Activated naive CD4-positive, alpha-beta T cell treated with Interleukin-2 at 50 U/mL for 16 hours (primary cell): ENCODE results near the gene ZNF814.
"Not testable (repeated sequence)": the region's sequence is repeated elsewhere in the genome, so short reads cannot be mapped to it uniquely, and the experiment has no call there.

ENCODE experiments used
- DNase-seq: peaks from one replicate; pipeline ENCODE4 v3.0.0-alpha.2; 2020

Gene ZNF814

DNA sequence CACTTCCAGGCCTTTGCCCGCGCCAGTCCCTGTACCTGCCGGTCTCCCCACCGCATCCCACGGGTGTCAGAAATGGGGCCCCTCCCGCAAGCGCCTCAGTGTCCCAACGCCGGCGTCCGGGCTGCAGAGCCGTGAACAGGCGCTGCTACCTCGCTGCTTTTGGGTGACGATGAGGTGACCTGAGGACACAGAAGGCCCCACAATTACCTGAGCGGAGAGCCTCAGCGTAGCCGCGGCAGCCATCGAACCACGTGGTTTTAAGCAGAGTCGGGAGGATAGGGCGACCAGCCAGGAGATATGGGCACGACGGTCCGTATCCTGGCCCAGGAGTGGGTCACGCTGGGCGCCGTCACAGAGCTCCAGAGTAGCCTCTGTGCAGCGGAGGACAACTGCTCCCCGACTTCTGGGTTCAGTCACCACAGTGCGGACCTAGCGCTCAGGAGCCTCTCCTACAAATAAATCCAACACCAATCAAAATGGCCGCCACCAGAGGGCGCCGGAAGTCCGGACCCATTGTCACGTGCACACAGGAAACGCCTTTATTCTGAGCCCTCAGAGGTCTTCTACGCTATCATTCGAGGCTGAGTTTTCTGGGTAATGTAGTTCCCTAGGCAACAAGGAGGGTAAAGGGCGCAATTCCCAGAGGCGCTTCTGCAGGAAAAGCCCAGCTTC is at the start of gene ZNF814:
TSS of gene ZNF814 (minus strand) at position 478 of the 672 bp plus-strand sequence. CDS start at position 243, 235 bp downstream.
- DNase-seq: peak; percentile 85

DNA sequence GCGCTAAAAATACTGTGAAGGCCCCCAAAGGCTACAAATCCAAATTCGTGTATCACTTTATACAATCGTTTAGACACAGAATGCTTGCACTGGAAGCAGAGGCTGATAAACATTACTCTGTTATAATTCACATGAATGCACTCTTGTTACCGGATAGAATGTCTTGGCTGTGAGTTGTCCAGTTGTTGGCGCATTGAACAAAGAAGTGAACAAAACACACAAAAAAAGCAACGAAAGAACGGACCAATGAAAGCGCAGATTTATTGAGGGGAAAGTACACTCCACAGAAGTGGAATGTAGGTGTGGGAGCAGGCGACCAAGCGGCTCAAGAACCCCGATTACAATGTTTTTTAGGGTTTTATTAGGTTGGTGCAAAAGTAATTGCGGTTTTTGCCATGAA is 46.9 kb upstream of the ZNF814 start:
- no peak for DNase-seq

- peak; percentile 34 for DNase-seq
These were observed 46.2 kb upstream of the ZNF814 start, which contains the start of gene ZNF418 for GRCh38 chr19:57934820-57935665. TSS of gene ZNF418 (minus strand) at chr19:57935402. CDS start at chr19:57933822, 1,580 bp downstream.

DNA sequence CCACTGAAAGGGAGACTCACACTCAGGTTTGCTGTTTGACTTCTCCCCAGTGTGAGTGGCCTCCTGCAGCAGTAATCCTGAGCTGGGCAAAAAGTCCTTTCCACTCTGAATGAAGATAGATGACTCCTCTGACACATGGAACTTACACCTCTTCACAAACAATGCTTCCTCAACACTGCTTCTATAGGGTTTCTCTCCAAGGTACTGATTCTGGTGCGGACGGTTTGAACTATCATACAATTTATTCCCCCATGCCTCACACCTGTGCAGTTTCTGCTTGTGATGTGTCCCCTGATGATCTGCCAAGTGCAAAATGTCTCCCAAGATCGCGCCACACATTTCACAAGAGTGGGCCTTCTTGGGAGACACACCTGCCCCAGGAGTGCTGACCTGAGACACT is 38.8 kb upstream of the ZNF814 start:
- DNase-seq: no peak

DNA sequence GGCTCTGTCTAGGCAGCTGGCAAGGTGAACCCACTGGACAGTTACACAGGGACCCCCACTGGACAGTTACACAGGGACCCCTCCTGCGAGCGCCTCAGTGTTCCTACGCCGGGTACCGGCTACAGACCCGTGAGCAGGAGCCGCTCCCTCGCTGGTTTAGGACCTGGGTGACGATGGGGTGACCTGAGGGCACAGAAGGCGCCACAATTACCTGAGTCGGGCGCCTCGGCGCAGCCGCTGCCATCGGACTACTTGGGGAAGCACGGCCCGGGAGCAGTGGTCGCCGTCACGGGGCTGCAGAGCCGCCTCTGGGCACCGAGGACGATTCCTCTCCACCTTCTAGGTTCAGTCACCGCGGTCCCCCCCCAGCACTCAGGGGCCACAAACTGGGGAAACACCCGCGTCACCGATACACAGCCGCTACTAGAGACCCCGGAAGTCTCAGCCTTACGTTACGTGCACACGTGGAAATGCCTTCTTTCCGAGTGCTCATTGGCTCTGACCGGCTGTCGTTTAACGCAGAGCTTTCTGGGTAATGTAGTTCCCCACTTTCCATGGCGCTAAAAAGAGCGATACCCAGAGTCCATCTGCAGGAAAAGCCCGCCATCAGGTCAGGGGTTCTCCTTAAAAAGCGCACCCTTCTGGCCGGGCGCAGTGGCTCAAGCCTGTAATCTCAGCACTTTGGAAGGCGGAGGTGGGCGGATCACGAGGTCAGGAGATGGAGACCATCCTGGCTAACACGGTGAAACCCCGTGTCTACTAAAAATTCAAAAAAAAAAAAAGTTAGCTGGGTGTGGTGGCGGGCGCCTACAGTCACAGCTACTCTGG is 27.5 kb upstream of the ZNF814 start, which contains the start of gene ZNF417:
TSS of gene ZNF417 (minus strand) at position 425 of the 828 bp plus-strand sequence. CDS start at position 244, 181 bp downstream.
- DNase-seq: peak; percentile 85

DNA sequence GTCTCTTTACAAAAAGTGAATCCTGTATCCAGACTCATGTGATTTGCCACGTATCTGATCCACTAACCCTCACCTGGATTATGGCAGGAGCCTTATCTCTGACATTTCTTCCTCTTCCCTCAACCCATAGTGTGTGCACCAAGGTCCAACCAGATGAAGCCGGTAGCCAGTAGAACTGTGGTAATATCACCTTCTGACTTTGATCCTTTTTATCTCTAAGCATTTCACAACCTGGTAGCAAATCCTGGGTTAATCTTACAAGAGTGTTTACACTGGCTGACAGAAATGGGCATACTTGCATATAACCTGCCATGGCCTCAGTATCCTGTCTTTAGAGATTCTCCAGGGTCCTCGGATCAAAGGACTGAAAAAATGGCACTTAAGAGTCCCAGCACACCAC is 25.7 kb upstream of the ZNF814 start:
- DNase-seq: no peak

- no peak for DNase-seq
These were observed 18.6 kb upstream of the ZNF814 start for GRCh38 chr19:57907394-57907793.

DNA sequence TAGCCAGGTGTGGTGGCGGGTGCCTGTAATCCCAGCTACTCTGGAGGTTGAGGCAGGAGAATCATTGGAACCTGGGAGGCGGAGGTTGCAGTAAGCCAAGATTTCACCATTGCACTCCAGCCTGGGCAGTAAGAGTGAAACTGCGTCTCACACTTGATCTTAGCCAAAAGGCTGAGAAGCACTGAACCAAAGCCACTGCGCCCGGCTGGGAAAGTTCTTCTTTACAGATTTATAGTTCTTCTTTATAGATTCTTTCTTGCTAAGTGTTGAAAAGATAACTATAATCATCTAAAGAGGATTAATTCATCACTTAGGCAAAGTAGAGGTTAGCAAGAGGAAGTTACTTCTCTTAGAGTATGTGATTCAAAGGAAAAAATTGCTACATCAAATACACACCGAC is 16.4 kb upstream of the ZNF814 start:
- DNase-seq: no peak

- no peak for DNase-seq
These were observed 14.9 kb upstream of the ZNF814 start for GRCh38 chr19:57903618-57904184.

GRCh38 chr19:57900311-57900710 is 11.5 kb upstream of the ZNF814 start:
- no peak for DNase-seq

DNA sequence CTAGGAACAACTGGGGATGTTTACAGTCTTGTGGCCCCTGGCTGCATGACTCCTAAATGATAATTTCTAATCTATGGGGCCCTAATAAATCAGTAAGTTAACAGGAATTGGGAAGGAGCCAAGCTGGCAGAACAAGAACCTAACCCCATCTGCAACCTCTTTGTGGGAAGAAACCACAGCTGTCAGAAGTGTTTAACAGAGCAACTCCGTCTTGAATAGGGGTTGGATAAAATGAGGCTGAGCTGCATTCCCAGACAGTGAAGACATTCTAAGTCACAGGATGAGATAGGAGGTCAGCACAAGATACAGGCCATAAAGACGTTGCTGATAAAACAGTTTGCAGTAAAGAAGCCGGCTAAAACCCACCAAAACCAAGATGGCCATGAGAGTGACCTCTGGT is 1.9 kb upstream of the ZNF814 start:
- DNase-seq: not testable (repeated sequence)

GRCh38 chr19:57888107-57888559 is 704 bp downstream of the ZNF814 start:
- no peak for DNase-seq

- DNase-seq: no peak
These were observed 1.5 kb downstream of the ZNF814 start for GRCh38 chr19:57887195-57887941.

DNA sequence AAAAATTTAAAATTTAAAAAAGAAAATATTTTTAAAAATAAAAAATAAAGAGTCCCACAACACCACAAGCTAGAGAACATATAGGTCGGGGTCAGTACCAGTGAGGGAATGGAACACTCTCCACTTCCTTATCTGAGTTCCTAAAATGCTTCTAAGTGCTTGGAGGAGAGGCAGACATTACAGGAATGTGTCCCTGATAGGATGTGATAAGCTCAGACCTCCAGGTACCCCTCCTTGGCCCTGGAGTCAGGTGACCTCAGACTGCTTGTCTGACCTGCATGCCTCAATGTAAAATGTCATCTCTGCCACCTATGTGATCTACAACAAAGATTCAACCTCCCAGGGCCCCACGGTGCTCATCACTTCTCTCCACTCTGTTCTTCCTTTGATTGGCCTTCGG is 2.8 kb downstream of the ZNF814 start:
- DNase-seq: no peak

GRCh38 chr19:57873883-57874799 is 14.7 kb downstream of the ZNF814 start:
- DNase-seq: not testable (repeated sequence)

- DNase-seq: no peak
These were observed 16.4 kb downstream of the ZNF814 start for GRCh38 chr19:57872450-57872849.

DNA sequence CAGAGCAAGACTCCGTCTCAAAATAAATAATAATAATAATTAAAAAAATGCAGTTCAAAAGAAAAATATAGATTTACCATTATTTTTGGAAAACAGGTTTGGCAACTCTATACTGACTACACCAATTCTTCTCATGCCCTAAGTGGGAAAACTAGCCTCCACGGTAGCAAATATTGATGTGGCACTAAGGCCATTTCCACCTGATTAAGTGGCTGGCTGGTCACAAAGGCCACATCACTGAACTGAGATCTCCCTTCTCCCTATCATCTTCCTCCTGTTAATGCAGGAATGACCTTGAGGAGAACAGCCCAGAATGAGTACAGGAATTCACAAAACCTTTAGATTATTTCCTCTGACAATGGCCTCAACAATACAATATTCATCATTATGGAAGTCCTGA is 18.6 kb downstream of the ZNF814 start:
- no peak for DNase-seq

- not testable (repeated sequence) for DNase-seq
These were observed 19.2 kb downstream of the ZNF814 start for GRCh38 chr19:57869655-57870054.

DNA sequence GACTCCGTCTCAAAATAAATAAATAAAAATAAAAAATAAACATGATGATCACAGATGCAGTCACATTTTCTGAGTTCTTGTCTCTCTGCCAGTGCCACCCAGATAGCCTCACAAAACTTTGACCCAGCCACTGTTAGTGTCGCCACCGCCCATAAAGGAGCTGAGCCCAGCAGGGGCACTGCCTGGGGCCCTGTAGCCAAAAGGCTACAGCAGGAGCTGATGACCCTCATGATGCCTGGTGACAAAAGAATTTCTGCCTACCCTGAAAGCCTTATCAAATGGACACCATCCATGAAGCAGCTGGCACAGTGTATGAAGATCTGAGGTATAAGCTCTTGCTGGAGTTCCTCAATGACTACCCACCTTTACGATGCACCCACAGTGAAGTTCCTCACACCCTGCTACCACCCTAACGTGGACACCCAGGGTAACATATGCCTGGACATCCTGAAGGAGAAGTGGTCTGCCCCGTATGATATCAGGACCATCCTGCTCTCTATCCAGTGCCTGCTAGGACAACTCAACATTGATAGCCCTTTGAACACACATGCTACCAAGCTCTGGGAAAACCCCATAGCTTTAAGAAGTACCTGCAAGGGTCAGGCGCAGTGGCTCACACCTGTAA is 20.9 kb downstream of the ZNF814 start:
- DNase-seq: no peak

DNA sequence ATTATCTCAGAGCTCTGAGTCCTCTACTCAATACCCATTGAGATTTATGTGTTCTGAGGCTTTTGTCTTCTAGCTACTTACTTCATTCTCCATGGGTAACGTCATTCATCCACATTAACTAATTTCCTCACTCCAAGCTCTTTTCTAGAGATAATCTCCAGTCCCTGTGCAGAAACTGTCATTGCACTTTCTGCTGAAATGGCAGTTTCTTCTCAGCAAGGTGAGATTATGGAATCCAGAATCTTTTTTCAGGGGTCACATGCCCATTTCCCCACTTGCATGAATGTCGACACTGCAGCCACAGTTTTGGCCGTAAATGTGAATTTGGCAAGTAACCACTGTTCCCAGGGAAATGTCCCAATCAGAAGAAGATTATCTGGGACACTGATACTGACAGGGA is 26.5 kb downstream of the ZNF814 start:
- not testable (repeated sequence) for DNase-seq
